Measurements from ENCODE around the gene DNAJC5. TPM values are rescaled to one million over a fixed set of nuclear protein-coding genes. Genes with fewer than 3 reads are reported as not detected.
A peak's percentile ranks its signal among the peaks of the same experiment; 100 is the strongest.

Gene DNAJC5
- total RNA-seq, 1 donor from 2014 or later, result 42.3 TPM

- peaks cover 42% of the 10 kb centered on the region for H3K4me1 Mint-ChIP-seq
- peaks cover 12% of the 10 kb centered on the region for H3K36me3 Mint-ChIP-seq (ENCODE audit: low read depth)
- H3K27ac Mint-ChIP-seq, result no peak overlapping the region
These were observed 55.9 kb downstream of the DNAJC5 start for GRCh38 chr20:63950701-63951397.

GRCh38 chr20:63951398-63952209 lies 56.7 kb downstream of the DNAJC5 start:
- H3K4me3 Mint-ChIP-seq, result no peak overlapping the region
- no peaks in the 10 kb centered on the region for H3K9me3 Mint-ChIP-seq
- DNase-seq, result no peak
- H3K4me1 Mint-ChIP-seq, result peaks cover 42% of the 10 kb centered on the region
- intact Hi-C loops (cut with micrococcal nuclease), result no loop called here
- peaks cover 12% of the 10 kb centered on the region for H3K36me3 Mint-ChIP-seq (ENCODE audit: low read depth)
- no peaks in the 10 kb centered on the region for H3K27me3 Mint-ChIP-seq
- no peak overlapping the region for H3K27ac Mint-ChIP-seq

More at GRCh38 chr20:63950701-63951397, 55.9 kb downstream of the DNAJC5 start:
- Mint-ChIP-seq H3K9me3 (no peaks in the 10 kb centered on the region), H3K27me3 (no peaks in the 10 kb centered on the region), H3K4me3 (no peak overlapping the region)
- intact Hi-C loops (cut with micrococcal nuclease), result no loop called here
- DNase-seq, result no peak

GRCh38 chr20:63952210-63952535 lies 57.2 kb downstream of the DNAJC5 start:
- H3K4me3 Mint-ChIP-seq, result no peak overlapping the region
- no peaks in the 10 kb centered on the region for H3K27me3 Mint-ChIP-seq
- H3K4me1 Mint-ChIP-seq, result peaks cover 41% of the 10 kb centered on the region

GRCh38 chr20:63952769-63953168 lies 57.8 kb downstream of the DNAJC5 start:
- H3K27ac Mint-ChIP-seq, result no peak overlapping the region

More at GRCh38 chr20:63952210-63952535, 57.2 kb downstream of the DNAJC5 start:
- Mint-ChIP-seq H3K9me3 (no peaks in the 10 kb centered on the region), H3K27ac (no peak overlapping the region), H3K36me3 (ENCODE audit: low read depth) (peaks cover 9% of the 10 kb centered on the region)
- no peak for DNase-seq
- intact Hi-C loops (cut with micrococcal nuclease), result no loop called here

GRCh38 chr20:63953764-63954429 lies 59.0 kb downstream of the DNAJC5 start:
- Mint-ChIP-seq H3K27ac (peak overlapping the region; percentile 60), H3K4me1 (peaks cover 35% of the 10 kb centered on the region), H3K27me3 (no peaks in the 10 kb centered on the region), H3K9me3 (no peaks in the 10 kb centered on the region), H3K36me3 (ENCODE audit: low read depth) (peaks cover 5% of the 10 kb centered on the region), H3K4me3 (peak overlapping the region; percentile 85)
- no peak for DNase-seq
- intact Hi-C loops (cut with micrococcal nuclease), result no loop called here

More at GRCh38 chr20:63952769-63953168, 57.8 kb downstream of the DNAJC5 start:
- DNase-seq, result no peak
- no peaks in the 10 kb centered on the region for H3K27me3 Mint-ChIP-seq
- peaks cover 8% of the 10 kb centered on the region for H3K36me3 Mint-ChIP-seq (ENCODE audit: low read depth)
- intact Hi-C loops (cut with micrococcal nuclease), result no loop called here
- peaks cover 39% of the 10 kb centered on the region for H3K4me1 Mint-ChIP-seq
- no peak overlapping the region for H3K4me3 Mint-ChIP-seq
- H3K9me3 Mint-ChIP-seq, result no peaks in the 10 kb centered on the region

- peaks cover 11% of the 10 kb centered on the region for H3K36me3 Mint-ChIP-seq (ENCODE audit: low read depth)
- no peaks in the 10 kb centered on the region for H3K9me3 Mint-ChIP-seq
- H3K27ac Mint-ChIP-seq, result peak overlapping the region; percentile 65
- H3K4me1 Mint-ChIP-seq, result peaks cover 28% of the 10 kb centered on the region
- H3K27me3 Mint-ChIP-seq, result no peaks in the 10 kb centered on the region
- peak overlapping the region; percentile 85 for H3K4me3 Mint-ChIP-seq
- peak; percentile 87 for DNase-seq
- intact Hi-C loops (cut with micrococcal nuclease), result loop anchor here (5.0 kb wide), 4 partner anchors 58 to 1018 kb away; partner anchors contain the start of genes ARFGAP1, ARFRP1, DNAJC5 and GID8
These were observed 60.4 kb downstream of the DNAJC5 start for GRCh38 chr20:63955281-63955826.

- Mint-ChIP-seq H3K4me1 (peaks cover 28% of the 10 kb centered on the region), H3K27me3 (no peaks in the 10 kb centered on the region), H3K4me3 (peak within 1 kb of the TSS; percentile 85), H3K27ac (peak within 1 kb of the TSS; percentile 88), H3K9me3 (no peaks in the 10 kb centered on the region), H3K36me3 (ENCODE audit: low read depth) (peaks cover 11% of the 10 kb centered on the region)
- intact Hi-C loops (cut with micrococcal nuclease), result loop anchor here (1.0 to 5.0 kb wide), 7 partner anchors 25 to 1019 kb away; partner anchors contain the start of genes ARFGAP1, ARFRP1, DNAJC5 and GID8
- DNase-seq, result peak; percentile 97
These were observed 61.1 kb downstream of the DNAJC5 start, which contains the start of gene UCKL1 for GRCh38 chr20:63955827-63956663. Gene UCKL1 (minus strand): TSS chr20:63956416. CDS start chr20:63956372, 44 bp downstream.

GRCh38 chr20:63956664-63957003 lies 61.7 kb downstream of the DNAJC5 start:
- H3K4me3 Mint-ChIP-seq, result peak overlapping the region; percentile 85
- H3K9me3 Mint-ChIP-seq, result no peaks in the 10 kb centered on the region
- DNase-seq, result no peak
- intact Hi-C loops (cut with micrococcal nuclease), result loop anchor here (1.0 to 5.0 kb wide), 7 partner anchors 25 to 1019 kb away; partner anchors contain the start of genes ARFGAP1, ARFRP1, DNAJC5 and GID8
- peaks cover 14% of the 10 kb centered on the region for H3K36me3 Mint-ChIP-seq (ENCODE audit: low read depth)
- no peaks in the 10 kb centered on the region for H3K27me3 Mint-ChIP-seq
- peak overlapping the region; percentile 87 for H3K27ac Mint-ChIP-seq
- H3K4me1 Mint-ChIP-seq, result peaks cover 28% of the 10 kb centered on the region

- Mint-ChIP-seq H3K27me3 (no peaks in the 10 kb centered on the region), H3K9me3 (no peaks in the 10 kb centered on the region), H3K4me3 (peak overlapping the region; percentile 83), H3K27ac (peak overlapping the region; percentile 88), H3K4me1 (peaks cover 28% of the 10 kb centered on the region), H3K36me3 (ENCODE audit: low read depth) (peaks cover 15% of the 10 kb centered on the region)
- intact Hi-C loops (cut with micrococcal nuclease), result loop anchor here (5.0 kb wide), 4 partner anchors 60 to 1020 kb away; partner anchors contain the start of genes ARFGAP1, ARFRP1, DNAJC5 and GID8
- peak; percentile 89 for DNase-seq
These were observed 62.2 kb downstream of the DNAJC5 start for GRCh38 chr20:63957004-63957689.

- peak; percentile 72 for DNase-seq
- peaks cover 19% of the 10 kb centered on the region for H3K36me3 Mint-ChIP-seq (ENCODE audit: low read depth)
- H3K27me3 Mint-ChIP-seq, result no peaks in the 10 kb centered on the region
- H3K27ac Mint-ChIP-seq, result peak overlapping the region; percentile 88
- intact Hi-C loops (cut with micrococcal nuclease), result loop anchor here (5.0 kb wide), 4 partner anchors 61 to 1021 kb away; partner anchors contain the start of genes ARFGAP1, ARFRP1, DNAJC5 and GID8
- no peaks in the 10 kb centered on the region for H3K9me3 Mint-ChIP-seq
- H3K4me3 Mint-ChIP-seq, result peak overlapping the region; percentile 83
- H3K4me1 Mint-ChIP-seq, result peaks cover 28% of the 10 kb centered on the region
These were observed 62.9 kb downstream of the DNAJC5 start for GRCh38 chr20:63957690-63958441.

GRCh38 chr20:63958471-63958870 lies 63.5 kb downstream of the DNAJC5 start:
- Mint-ChIP-seq H3K36me3 (ENCODE audit: low read depth) (peaks cover 20% of the 10 kb centered on the region), H3K27ac (peak overlapping the region; percentile 70), H3K4me1 (peaks cover 28% of the 10 kb centered on the region), H3K27me3 (no peaks in the 10 kb centered on the region), H3K9me3 (no peaks in the 10 kb centered on the region), H3K4me3 (no peak overlapping the region)
- no peak for DNase-seq
- intact Hi-C loops (cut with micrococcal nuclease), result loop anchor here (5.0 kb wide), 4 partner anchors 61 to 1021 kb away; partner anchors contain the start of genes ARFGAP1, ARFRP1, DNAJC5 and GID8

Data from activated CD4-positive, alpha-beta T cell treated with anti-CD3 and anti-CD28 coated beads, Interleukin-2, amount 10 ng/mL, durations not matched to agents 24 days and 14 days (primary cell).